ENCODE data around the gene ARHGEF26.

ARHGEF26 gene

GRCh38 chr3:154121701-154122551 lies 736 bp downstream of the ARHGEF26 start:
- WGBS = under 1% methylated on average over 76 of the region's 76 CpGs
- peaks cover 34% of the 10 kb centered on the region for H3K27me3 ChIP-seq (ENCODE audit: insufficient read depth, low read length)
- no peaks in the 10 kb centered on the region for H3K9me3 ChIP-seq (ENCODE audit: insufficient read depth, low read depth, low read length)
- H3K9ac ChIP-seq (ENCODE audit: low read depth, low read length) = peak overlapping the region; percentile 60
- no peak overlapping the region for H3K27ac ChIP-seq (ENCODE audit: low read depth, low read length)
- peaks cover 8% of the 10 kb centered on the region; the same call in 1 of the 2 replicates for H3K36me3 ChIP-seq (ENCODE audit: insufficient read depth, low read length)
- H3K4me1 ChIP-seq (ENCODE audit: insufficient read depth, low read length) = peaks cover 7% of the 10 kb centered on the region; the same call in 1 of the 2 replicates
- peak overlapping the region; percentile 69 for H3K4me3 ChIP-seq (ENCODE audit: low read length)

- H3K4me1 ChIP-seq (ENCODE audit: insufficient read depth, low read length) = peaks cover 7% of the 10 kb centered on the region; the same call in 1 of the 2 replicates
- H3K4me3 ChIP-seq (ENCODE audit: low read length) = peak overlapping the region; percentile 69
- no peak overlapping the region for H3K27ac ChIP-seq (ENCODE audit: low read depth, low read length)
- peaks cover 34% of the 10 kb centered on the region for H3K27me3 ChIP-seq (ENCODE audit: insufficient read depth, low read length)
- H3K9me3 ChIP-seq (ENCODE audit: insufficient read depth, low read depth, low read length) = no peaks in the 10 kb centered on the region
- H3K9ac ChIP-seq (ENCODE audit: low read depth, low read length) = peak overlapping the region; percentile 60
- 2% methylated on average over 18 of the region's 18 CpGs for WGBS
- peaks cover 12% of the 10 kb centered on the region for H3K36me3 ChIP-seq (ENCODE audit: insufficient read depth, low read length)
Observed at GRCh38 chr3:154122552-154122911, 1.3 kb downstream of the ARHGEF26 start.

- peaks cover 17% of the 10 kb centered on the region for H3K36me3 ChIP-seq (ENCODE audit: insufficient read depth, low read length)
- no peak overlapping the region for H3K27ac ChIP-seq (ENCODE audit: low read depth, low read length)
- no peaks in the 10 kb centered on the region for H3K9me3 ChIP-seq (ENCODE audit: insufficient read depth, low read depth, low read length)
- peak overlapping the region; percentile 69 for H3K4me3 ChIP-seq (ENCODE audit: low read length)
- H3K9ac ChIP-seq (ENCODE audit: low read depth, low read length) = peak overlapping the region; percentile 60; the same call in 1 of the 2 replicates
- H3K4me1 ChIP-seq (ENCODE audit: insufficient read depth, low read length) = peaks cover 7% of the 10 kb centered on the region; the same call in 1 of the 2 replicates
- peaks cover 34% of the 10 kb centered on the region for H3K27me3 ChIP-seq (ENCODE audit: insufficient read depth, low read length)
- WGBS = 9% methylated on average over 12 of the region's 12 CpGs
Observed at GRCh38 chr3:154122912-154123559, 1.8 kb downstream of the ARHGEF26 start.

GRCh38 chr3:154123906-154124305 lies 2.7 kb downstream of the ARHGEF26 start:
- Histone ChIP-seq H3K4me1 (ENCODE audit: insufficient read depth, low read length) (peaks cover 7% of the 10 kb centered on the region; the same call in 1 of the 2 replicates), H3K36me3 (ENCODE audit: insufficient read depth, low read length) (peaks cover 23% of the 10 kb centered on the region), H3K27me3 (ENCODE audit: insufficient read depth, low read length) (peaks cover 34% of the 10 kb centered on the region), H3K9ac (ENCODE audit: low read depth, low read length) (no peak overlapping the region), H3K4me3 (ENCODE audit: low read length) (peak overlapping the region; percentile 69), H3K9me3 (ENCODE audit: insufficient read depth, low read depth, low read length) (no peaks in the 10 kb centered on the region), H3K27ac (ENCODE audit: low read depth, low read length) (no peak overlapping the region)
- 83% methylated on average over 1 of the region's 3 CpGs for WGBS

- Histone ChIP-seq H3K4me3 (ENCODE audit: low read length) (no peak overlapping the region), H3K9me3 (ENCODE audit: insufficient read depth, low read depth, low read length) (no peaks in the 10 kb centered on the region), H3K9ac (ENCODE audit: low read depth, low read length) (no peak overlapping the region), H3K27me3 (ENCODE audit: insufficient read depth, low read length) (peaks cover 26% of the 10 kb centered on the region), H3K4me1 (ENCODE audit: insufficient read depth, low read length) (peaks cover 4% of the 10 kb centered on the region), H3K27ac (ENCODE audit: low read depth, low read length) (no peak overlapping the region), H3K36me3 (ENCODE audit: insufficient read depth, low read length) (peaks cover 28% of the 10 kb centered on the region)
- 91% methylated on average over 1 of the region's 2 CpGs for WGBS
Observed at GRCh38 chr3:154125378-154126030, 4.3 kb downstream of the ARHGEF26 start.

GRCh38 chr3:154126651-154127050 lies 5.5 kb downstream of the ARHGEF26 start:
- Histone ChIP-seq H3K9me3 (ENCODE audit: insufficient read depth, low read depth, low read length) (no peaks in the 10 kb centered on the region), H3K27me3 (ENCODE audit: insufficient read depth, low read length) (peaks cover 22% of the 10 kb centered on the region), H3K9ac (ENCODE audit: low read depth, low read length) (no peak overlapping the region), H3K4me1 (ENCODE audit: insufficient read depth, low read length) (peaks cover 11% of the 10 kb centered on the region), H3K27ac (ENCODE audit: low read depth, low read length) (no peak overlapping the region), H3K36me3 (ENCODE audit: insufficient read depth, low read length) (peaks cover 34% of the 10 kb centered on the region), H3K4me3 (ENCODE audit: low read length) (no peak overlapping the region)
- 92% methylated on average over 2 of the region's 2 CpGs for WGBS

GRCh38 chr3:154129625-154130024 lies 8.4 kb downstream of the ARHGEF26 start:
- Histone ChIP-seq H3K36me3 (ENCODE audit: insufficient read depth, low read length) (peaks cover 34% of the 10 kb centered on the region), H3K4me1 (ENCODE audit: insufficient read depth, low read length) (peaks cover 24% of the 10 kb centered on the region), H3K9me3 (ENCODE audit: insufficient read depth, low read depth, low read length) (no peaks in the 10 kb centered on the region), H3K27ac (ENCODE audit: low read depth, low read length) (no peak overlapping the region), H3K4me3 (ENCODE audit: low read length) (no peak overlapping the region), H3K27me3 (ENCODE audit: insufficient read depth, low read length) (no peaks in the 10 kb centered on the region), H3K9ac (ENCODE audit: low read depth, low read length) (no peak overlapping the region)
- WGBS = 97% methylated on average over 3 of the region's 4 CpGs

GRCh38 chr3:154130540-154130939 lies 9.3 kb downstream of the ARHGEF26 start:
- H3K4me3 ChIP-seq (ENCODE audit: low read length) = no peak overlapping the region
- no peaks in the 10 kb centered on the region for H3K27me3 ChIP-seq (ENCODE audit: insufficient read depth, low read length)
- H3K4me1 ChIP-seq (ENCODE audit: insufficient read depth, low read length) = peaks cover 24% of the 10 kb centered on the region
- H3K27ac ChIP-seq (ENCODE audit: low read depth, low read length) = no peak overlapping the region; the same call in 1 of the 2 replicates
- H3K9ac ChIP-seq (ENCODE audit: low read depth, low read length) = no peak overlapping the region
- no peaks in the 10 kb centered on the region for H3K9me3 ChIP-seq (ENCODE audit: insufficient read depth, low read depth, low read length)
- H3K36me3 ChIP-seq (ENCODE audit: insufficient read depth, low read length) = peaks cover 31% of the 10 kb centered on the region
- 100% methylated on average over 1 of the region's 3 CpGs for WGBS

- Histone ChIP-seq H3K4me3 (ENCODE audit: low read length) (no peak overlapping the region), H3K27me3 (ENCODE audit: insufficient read depth, low read length) (no peaks in the 10 kb centered on the region), H3K9me3 (ENCODE audit: insufficient read depth, low read depth, low read length) (no peaks in the 10 kb centered on the region), H3K27ac (ENCODE audit: low read depth, low read length) (no peak overlapping the region), H3K36me3 (ENCODE audit: insufficient read depth, low read length) (peaks cover 26% of the 10 kb centered on the region), H3K9ac (ENCODE audit: low read depth, low read length) (no peak overlapping the region), H3K4me1 (ENCODE audit: insufficient read depth, low read length) (peaks cover 24% of the 10 kb centered on the region)
- 100% methylated on average over 1 of the region's 1 CpG for WGBS
Observed at GRCh38 chr3:154131830-154132229, 10.6 kb downstream of the ARHGEF26 start.

- no peak overlapping the region for H3K9ac ChIP-seq (ENCODE audit: low read depth, low read length)
- H3K27ac ChIP-seq (ENCODE audit: low read depth, low read length) = no peak overlapping the region
- peaks cover 24% of the 10 kb centered on the region for H3K4me1 ChIP-seq (ENCODE audit: insufficient read depth, low read length)
- no peak overlapping the region for H3K4me3 ChIP-seq (ENCODE audit: low read length)
- H3K36me3 ChIP-seq (ENCODE audit: insufficient read depth, low read length) = peaks cover 19% of the 10 kb centered on the region
- no peaks in the 10 kb centered on the region for H3K9me3 ChIP-seq (ENCODE audit: insufficient read depth, low read depth, low read length)
- WGBS = 97% methylated on average over 4 of the region's 6 CpGs
- no peaks in the 10 kb centered on the region for H3K27me3 ChIP-seq (ENCODE audit: insufficient read depth, low read length)
Observed at GRCh38 chr3:154132777-154133375, 11.7 kb downstream of the ARHGEF26 start.
